K562 (cell line): ENCODE measurements around the gene METTL25B. TPM values are rescaled to one million over a fixed set of nuclear protein-coding genes. Genes with fewer than 3 reads are reported as not detected.

Source experiments
- CBFA2T2 ChIP-seq: fragments of 450-650 bp; conservative IDR thresholded peaks from 2 replicates; pipeline ENCODE4 v1.6.1; 2017; ENCODE audit warnings: mild to moderate bottlenecking
- CBX3 ChIP-seq, 2 experiments: IDR thresholded peaks; 1 replicate in 1 of 2; 2 replicates in 1 of 2; pipeline ENCODE4 v1.6.1; 2012; ENCODE audit warnings: inconsistent platforms in 2 of 2, low read length in 2 of 2, borderline replicate concordance in 1 of 2, control low read depth in 1 of 2
- ELF1 ChIP-seq: fragments of 200-800 bp; sonication (Bioruptor generic); IDR thresholded peaks from 2 replicates; pipeline ENCODE4 v1.6.1; 2016; ENCODE audit warnings: missing genetic modification characterization, missing compliant biosample characterization
- GTF2E2 ChIP-seq: fragments of 200-800 bp; sonication (Bioruptor generic); IDR thresholded peaks from 2 replicates; pipeline ENCODE4 v1.6.1; 2016; ENCODE audit warnings: missing genetic modification characterization, missing compliant biosample characterization
- IRF2 ChIP-seq: sonication (generic); formaldehyde crosslinking; IDR thresholded peaks from 2 replicates; pipeline ENCODE4 v1.8.1; 2022; ENCODE audit warnings: mild to moderate bottlenecking, missing genetic modification reagents
- POLR2A ChIP-seq: fragments of 450-650 bp; conservative IDR thresholded peaks from 2 replicates; pipeline ENCODE4 v1.6.1; 2016
- PYGO2 ChIP-seq: fragments of 450-650 bp; IDR thresholded peaks from 2 replicates; pipeline ENCODE4 v1.6.1; 2016; ENCODE audit warnings: mild to moderate bottlenecking, missing genetic modification characterization, moderate library complexity, missing compliant biosample characterization
- RBM25 ChIP-seq: fragments of 200-400 bp; formaldehyde crosslinking; IDR thresholded peaks from 2 replicates; pipeline ENCODE4 v1.6.1; 2018; ENCODE audit warnings: low read length, low read depth, moderate library complexity; ENCODE audit not compliant: severe bottlenecking
- SIX5 ChIP-seq, 2 experiments: IDR thresholded peaks; 2 replicates each; pipeline ENCODE4 v1.6.1; 2011; ENCODE audit warnings: low read length in 2 of 2, borderline replicate concordance in 1 of 2, low read depth in 1 of 2, mild to moderate bottlenecking in 1 of 2, moderate library complexity in 1 of 2; ENCODE audit not compliant: insufficient read depth in 1 of 2
- TARDBP ChIP-seq: fragments of 450-650 bp; IDR thresholded peaks from 2 replicates; pipeline ENCODE4 v1.6.1; 2016
- TEAD2 ChIP-seq: fragments of 450-650 bp; IDR thresholded peaks from 2 replicates; pipeline ENCODE4 v1.6.1; 2016; ENCODE audit warnings: missing genetic modification characterization, control low read depth, missing compliant biosample characterization
- ZFP30 ChIP-seq: fragments of 250-450 bp; sonication (Bioruptor Pico); IDR thresholded peaks from 2 replicates; pipeline ENCODE4 v1.8.0; 2022; ENCODE audit warnings: moderate library complexity, mild to moderate bottlenecking, inconsistent platforms, borderline replicate concordance
- ZKSCAN8 ChIP-seq: fragments of 200-800 bp; sonication (Bioruptor generic); IDR thresholded peaks from 2 replicates; pipeline ENCODE4 v1.6.1; 2016; ENCODE audit warnings: missing genetic modification characterization, missing compliant biosample characterization
- ZNF311 ChIP-seq: fragments of 250-450 bp; sonication (Bioruptor Pico); IDR thresholded peaks from 2 replicates; pipeline ENCODE4 v1.4.0; 2020; ENCODE audit warnings: mild to moderate bottlenecking, moderate library complexity
- ZNF699 ChIP-seq: fragments of 250-450 bp; sonication (Bioruptor Pico); IDR thresholded peaks from 2 replicates; pipeline ENCODE4 v1.8.0; 2021; ENCODE audit warnings: mild to moderate bottlenecking, moderate library complexity; ENCODE audit not compliant: insufficient replicate concordance
- ZNF764 ChIP-seq: fragments of 250-450 bp; sonication (Bioruptor Pico); IDR thresholded peaks from 2 replicates; pipeline ENCODE4 v1.4.0; 2020; ENCODE audit warnings: low read depth, mild to moderate bottlenecking, moderate library complexity
- polyA plus RNA-seq, 8 experiments: library from polyadenylated mRNA; depleted of rRNA in 4 of 8; stranded (reverse) in 5 of 8; unstranded in 3 of 8; fragments of >200 nt; fragmentation: Nextera tagmentation in 2 of 8; fragmentation: Illumina TruSeq in 1 of 8; extraction: Ambion mirVana in 2 of 8; extraction: Trizol in 1 of 8; gene quantifications; 2 replicates each; pipeline versions ENCODE4 v1.2.1 to v1.2.3, GENCODE V29; 2011 to 2014; ENCODE audit warnings: inconsistent platforms in 1 of 8, missing spikeins in 1 of 8
- total RNA-seq, 7 experiments: library from RNA; depleted of rRNA in 6 of 7; stranded (reverse); fragments of >200 nt in 6 of 7; fragmentation: Illumina TruSeq in 2 of 7; extraction: Trizol in 2 of 7; gene quantifications; 2 replicates each; pipeline versions ENCODE4 v1.2.1 to v1.2.3, GENCODE V29; 2011 to 2021; ENCODE audit warnings: low replicate concordance in 1 of 7
- TF ChIP-seq, protein P1 (sequence below), 2 experiments: fragments of 450-650 bp in 1 of 2; IDR thresholded peaks; 2 replicates each; pipeline ENCODE4 v1.6.1; 2011 to 2017; ENCODE audit warnings: low read depth in 2 of 2, antibody characterized with exemption in 1 of 2, borderline replicate concordance in 1 of 2, low read length in 1 of 2, mild to moderate bottlenecking in 1 of 2, mixed read lengths in 1 of 2; ENCODE audit not compliant: control insufficient read depth in 1 of 2
- TF ChIP-seq, protein P2 (sequence below): fragments of 450-650 bp; IDR thresholded peaks from 2 replicates; pipeline ENCODE4 v1.6.1; 2016; ENCODE audit warnings: borderline replicate concordance
- TF ChIP-seq, protein P3 (sequence below): fragments of 250-450 bp; sonication (Bioruptor Pico); IDR thresholded peaks from 2 replicates; pipeline ENCODE4 v1.8.0; 2022; ENCODE audit warnings: moderate library complexity, mild to moderate bottlenecking, inconsistent platforms
- TF ChIP-seq, protein P4 (sequence below): sonication (generic); formaldehyde crosslinking; IDR thresholded peaks from 2 replicates; pipeline ENCODE4 v1.8.0; 2022; ENCODE audit warnings: missing genetic modification reagents, mild to moderate bottlenecking, borderline replicate concordance

METTL25B gene
- total and polyA plus RNA-seq, 9 of the 15 experiments (the other 6 are each of a cell fraction or from before 2014, with no cell fraction given), result 7.7 to 48.3 (median 33.1) TPM

DNA sequence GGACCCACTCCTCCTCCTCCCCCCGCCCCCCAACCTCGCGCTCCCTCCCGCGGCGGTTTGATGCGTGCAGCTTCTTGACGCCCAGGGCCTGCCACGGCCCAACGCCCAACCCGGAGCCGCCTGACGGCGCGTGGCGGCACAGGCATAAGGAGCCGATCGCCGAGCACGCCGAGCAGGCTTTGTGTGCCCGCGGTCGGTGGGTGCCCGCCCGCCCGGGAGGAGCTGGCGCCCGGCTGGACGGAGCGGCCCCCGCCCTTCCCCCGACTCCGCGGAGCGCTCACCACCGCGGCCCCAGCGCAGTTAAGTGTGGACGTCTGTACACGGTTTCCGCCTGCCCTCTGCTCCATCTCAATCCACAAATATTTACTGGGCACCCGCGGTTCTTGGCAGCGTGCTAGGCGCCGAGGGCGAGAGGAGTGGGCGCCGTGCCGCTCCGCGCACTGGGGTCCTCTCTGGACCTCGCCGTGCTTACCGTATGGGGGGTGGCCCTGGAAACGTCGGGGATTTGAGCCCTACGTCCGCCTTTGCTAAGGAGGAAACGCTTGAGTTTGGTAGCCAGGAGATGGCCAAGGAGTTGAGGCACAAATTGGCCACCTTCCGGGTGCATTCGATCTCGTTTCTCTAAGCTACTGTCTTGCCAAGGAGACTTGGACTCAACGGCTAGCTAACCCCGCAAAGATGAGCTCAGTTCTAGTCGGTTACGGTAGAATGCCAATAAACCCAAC, 23.6 kb downstream of the METTL25B start (continued):
- TF ChIP-seq, protein P1, sequence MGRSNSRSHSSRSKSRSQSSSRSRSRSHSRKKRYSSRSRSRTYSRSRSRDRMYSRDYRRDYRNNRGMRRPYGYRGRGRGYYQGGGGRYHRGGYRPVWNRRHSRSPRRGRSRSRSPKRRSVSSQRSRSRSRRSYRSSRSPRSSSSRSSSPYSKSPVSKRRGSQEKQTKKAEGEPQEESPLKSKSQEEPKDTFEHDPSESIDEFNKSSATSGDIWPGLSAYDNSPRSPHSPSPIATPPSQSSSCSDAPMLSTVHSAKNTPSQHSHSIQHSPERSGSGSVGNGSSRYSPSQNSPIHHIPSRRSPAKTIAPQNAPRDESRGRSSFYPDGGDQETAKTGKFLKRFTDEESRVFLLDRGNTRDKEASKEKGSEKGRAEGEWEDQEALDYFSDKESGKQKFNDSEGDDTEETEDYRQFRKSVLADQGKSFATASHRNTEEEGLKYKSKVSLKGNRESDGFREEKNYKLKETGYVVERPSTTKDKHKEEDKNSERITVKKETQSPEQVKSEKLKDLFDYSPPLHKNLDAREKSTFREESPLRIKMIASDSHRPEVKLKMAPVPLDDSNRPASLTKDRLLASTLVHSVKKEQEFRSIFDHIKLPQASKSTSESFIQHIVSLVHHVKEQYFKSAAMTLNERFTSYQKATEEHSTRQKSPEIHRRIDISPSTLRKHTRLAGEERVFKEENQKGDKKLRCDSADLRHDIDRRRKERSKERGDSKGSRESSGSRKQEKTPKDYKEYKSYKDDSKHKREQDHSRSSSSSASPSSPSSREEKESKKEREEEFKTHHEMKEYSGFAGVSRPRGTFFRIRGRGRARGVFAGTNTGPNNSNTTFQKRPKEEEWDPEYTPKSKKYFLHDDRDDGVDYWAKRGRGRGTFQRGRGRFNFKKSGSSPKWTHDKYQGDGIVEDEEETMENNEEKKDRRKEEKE (IDR thresholded peaks at IDR 0.05; ENCODE audit: borderline replicate concordance in 1 of 2, control insufficient read depth in 1 of 2, low read depth in 2 of 2, low read length in 1 of 2), result 0 out of 4 replicates have a peak, but pooled peaks of 1 of the 2 experiments have one; percentile 53
- TF ChIP-seq TEAD2 (tag) (no peak), ZKSCAN8 (CRISPR knock-in tag) (no peak), RBM25 (peak; percentile 83), ZNF311 (CRISPR knock-in tag) (no peak), POLR2A (peak; percentile 64), ELF1 (tag) (no peak; the same call in 1 of the 2 replicates), TARDBP (peak; percentile 71; the same call in 1 of the 2 replicates), GTF2E2 (no peak), CBFA2T2 (no peak), SIX5 (IDR thresholded peaks at IDR 0.05; ENCODE audit: borderline replicate concordance in 1 of 2, insufficient read depth in 1 of 2, low read depth in 1 of 2, low read length in 2 of 2) (peak in 1 of 2 experiments; percentile 24; a peak in 1 of 4 replicates), PYGO2 (tag) (no peak), ZNF764 (CRISPR knock-in tag) (no peak), ZFP30 (no peak), IRF2 (no peak), CBX3 (IDR thresholded peaks at IDR 0.05; ENCODE audit: borderline replicate concordance in 1 of 2, low read length in 2 of 2) (peak in 1 of 2 experiments; percentile 29; a peak in 1 of 3 replicates), ZNF699 (no peak)
- TF ChIP-seq, protein P2, sequence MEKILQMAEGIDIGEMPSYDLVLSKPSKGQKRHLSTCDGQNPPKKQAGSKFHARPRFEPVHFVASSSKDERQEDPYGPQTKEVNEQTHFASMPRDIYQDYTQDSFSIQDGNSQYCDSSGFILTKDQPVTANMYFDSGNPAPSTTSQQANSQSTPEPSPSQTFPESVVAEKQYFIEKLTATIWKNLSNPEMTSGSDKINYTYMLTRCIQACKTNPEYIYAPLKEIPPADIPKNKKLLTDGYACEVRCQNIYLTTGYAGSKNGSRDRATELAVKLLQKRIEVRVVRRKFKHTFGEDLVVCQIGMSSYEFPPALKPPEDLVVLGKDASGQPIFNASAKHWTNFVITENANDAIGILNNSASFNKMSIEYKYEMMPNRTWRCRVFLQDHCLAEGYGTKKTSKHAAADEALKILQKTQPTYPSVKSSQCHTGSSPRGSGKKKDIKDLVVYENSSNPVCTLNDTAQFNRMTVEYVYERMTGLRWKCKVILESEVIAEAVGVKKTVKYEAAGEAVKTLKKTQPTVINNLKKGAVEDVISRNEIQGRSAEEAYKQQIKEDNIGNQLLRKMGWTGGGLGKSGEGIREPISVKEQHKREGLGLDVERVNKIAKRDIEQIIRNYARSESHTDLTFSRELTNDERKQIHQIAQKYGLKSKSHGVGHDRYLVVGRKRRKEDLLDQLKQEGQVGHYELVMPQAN, result no peak
- TF ChIP-seq, protein P3, sequence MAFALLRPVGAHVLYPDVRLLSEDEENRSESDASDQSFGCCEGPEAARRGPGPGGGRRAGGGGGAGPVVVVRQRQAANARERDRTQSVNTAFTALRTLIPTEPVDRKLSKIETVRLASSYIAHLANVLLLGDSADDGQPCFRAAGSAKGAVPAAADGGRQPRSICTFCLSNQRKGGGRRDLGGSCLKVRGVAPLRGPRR (CRISPR knock-in tag), result no peak
- TF ChIP-seq, protein P4, sequence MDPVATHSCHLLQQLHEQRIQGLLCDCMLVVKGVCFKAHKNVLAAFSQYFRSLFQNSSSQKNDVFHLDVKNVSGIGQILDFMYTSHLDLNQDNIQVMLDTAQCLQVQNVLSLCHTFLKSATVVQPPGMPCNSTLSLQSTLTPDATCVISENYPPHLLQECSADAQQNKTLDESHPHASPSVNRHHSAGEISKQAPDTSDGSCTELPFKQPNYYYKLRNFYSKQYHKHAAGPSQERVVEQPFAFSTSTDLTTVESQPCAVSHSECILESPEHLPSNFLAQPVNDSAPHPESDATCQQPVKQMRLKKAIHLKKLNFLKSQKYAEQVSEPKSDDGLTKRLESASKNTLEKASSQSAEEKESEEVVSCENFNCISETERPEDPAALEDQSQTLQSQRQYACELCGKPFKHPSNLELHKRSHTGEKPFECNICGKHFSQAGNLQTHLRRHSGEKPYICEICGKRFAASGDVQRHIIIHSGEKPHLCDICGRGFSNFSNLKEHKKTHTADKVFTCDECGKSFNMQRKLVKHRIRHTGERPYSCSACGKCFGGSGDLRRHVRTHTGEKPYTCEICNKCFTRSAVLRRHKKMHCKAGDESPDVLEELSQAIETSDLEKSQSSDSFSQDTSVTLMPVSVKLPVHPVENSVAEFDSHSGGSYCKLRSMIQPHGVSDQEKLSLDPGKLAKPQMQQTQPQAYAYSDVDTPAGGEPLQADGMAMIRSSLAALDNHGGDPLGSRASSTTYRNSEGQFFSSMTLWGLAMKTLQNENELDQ, result no peak
